ENCODE measurements around the gene CEP250.

Gene CEP250

DNA sequence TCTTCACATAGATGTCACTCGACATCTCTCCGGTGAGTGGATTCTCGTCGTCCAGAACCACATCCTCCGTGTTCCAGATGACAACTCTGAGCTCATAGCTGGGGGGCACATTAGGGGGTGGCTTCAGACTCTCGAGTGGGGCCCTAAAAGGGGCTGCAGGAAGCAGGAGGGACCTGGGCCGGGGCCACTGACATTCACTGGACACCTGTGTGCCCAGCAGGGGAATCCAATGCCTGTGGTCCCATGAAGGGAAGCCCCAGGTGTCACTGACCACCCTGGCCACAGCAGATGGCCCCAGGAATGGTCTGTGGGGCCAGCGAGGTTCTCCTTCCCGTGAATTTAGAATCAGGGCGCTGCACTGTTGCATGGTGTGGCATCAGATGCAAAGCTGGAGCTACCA lies 105.1 kb downstream of the CEP250 start:
- in situ Hi-C loops (cut with MboI; ENCODE audit: low sequenced_read_pairs) = no loop called here

DNA sequence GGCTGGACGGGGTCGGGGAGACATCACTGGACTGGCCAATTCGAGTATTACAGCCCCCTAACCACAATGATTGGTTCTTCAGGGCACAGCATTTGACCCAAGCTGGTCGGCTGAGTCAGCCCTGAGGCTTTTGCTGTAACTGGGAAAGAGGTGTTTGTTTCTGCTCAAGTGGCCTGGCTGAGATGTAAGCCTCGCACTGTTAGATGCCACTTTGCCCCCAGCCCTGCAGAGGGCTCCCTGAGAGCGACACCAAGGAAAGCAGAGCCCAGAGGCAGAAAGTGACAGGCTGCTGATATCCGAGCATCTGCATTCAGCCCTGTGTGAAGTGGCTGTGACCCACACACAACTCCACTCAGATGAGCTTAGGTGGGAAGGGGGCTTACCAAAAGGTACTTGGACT lies 105.9 kb downstream of the CEP250 start:
- in situ Hi-C loops (cut with MboI; ENCODE audit: low sequenced_read_pairs) = no loop called here

DNA sequence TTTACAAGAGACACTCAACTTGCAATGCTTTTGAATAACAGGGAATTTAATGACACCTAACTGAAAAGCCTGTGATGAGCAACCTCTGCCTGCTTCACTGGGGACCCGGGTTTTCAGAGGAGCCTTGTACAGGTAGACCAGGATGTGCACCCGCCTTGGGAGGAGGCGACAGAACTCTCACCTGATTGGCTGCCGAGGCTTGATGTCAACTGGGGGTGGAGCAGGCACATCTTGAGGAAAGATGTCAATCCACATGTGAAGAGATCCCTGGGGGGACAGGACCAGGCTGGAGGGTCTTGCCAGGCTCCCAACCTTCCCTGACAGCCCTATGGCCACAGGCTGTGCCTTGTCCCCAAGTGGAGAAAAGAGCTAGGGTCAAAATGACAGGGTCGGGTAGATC lies 106.3 kb downstream of the CEP250 start:
- in situ Hi-C loops (cut with MboI; ENCODE audit: low sequenced_read_pairs) = no loop called here

DNA sequence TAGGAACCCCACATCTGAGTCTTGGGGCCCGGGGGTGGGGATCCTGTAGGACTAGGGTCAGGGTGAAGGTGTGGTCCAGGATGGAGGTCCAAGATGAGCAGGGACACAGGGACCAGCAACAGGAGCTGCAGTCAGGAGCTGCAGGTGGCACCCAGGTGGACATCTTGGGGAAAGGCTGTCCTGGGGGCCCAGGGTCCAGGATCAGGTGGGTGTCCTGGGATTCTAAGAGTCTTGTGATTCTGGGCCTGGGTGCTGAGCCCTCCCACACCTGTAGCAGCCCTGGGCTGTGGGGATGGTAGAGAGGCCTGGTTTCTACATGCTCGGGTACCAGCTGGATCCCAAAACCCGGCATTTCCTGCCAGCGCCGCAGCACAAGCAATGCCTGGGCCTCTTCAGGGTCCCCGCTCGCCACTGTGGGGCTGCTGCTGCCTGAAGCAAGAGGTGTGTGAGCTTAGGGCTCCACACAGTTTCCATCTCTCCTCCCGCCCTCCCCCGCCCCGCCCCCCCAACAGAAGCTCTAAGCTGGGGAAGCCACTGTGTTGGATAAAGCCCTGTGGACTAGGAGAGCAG lies 107.2 kb downstream of the CEP250 start:
- in situ Hi-C loops (cut with MboI; ENCODE audit: low sequenced_read_pairs) = no loop called here

DNA sequence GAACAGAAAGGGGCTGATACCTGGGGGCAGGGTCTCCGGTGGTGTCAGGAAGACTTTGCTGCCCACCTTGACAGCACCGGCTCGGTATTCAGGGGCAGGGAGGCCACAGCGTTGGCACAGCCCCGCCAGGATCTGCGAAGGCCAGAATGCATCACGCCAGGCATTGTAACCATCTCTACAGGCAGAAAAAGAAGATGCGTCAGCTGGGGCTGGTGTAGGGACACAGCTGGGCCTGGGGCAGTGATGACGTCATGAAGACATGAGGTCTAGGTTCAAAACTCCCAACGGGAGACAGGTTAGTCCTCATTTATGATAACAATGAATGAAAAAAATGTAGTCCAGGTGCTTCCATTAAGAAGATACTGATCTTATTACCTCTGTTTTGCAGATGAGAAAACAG lies 108.4 kb downstream of the CEP250 start:
- in situ Hi-C loops (cut with MboI; ENCODE audit: low sequenced_read_pairs) = no loop called here

DNA sequence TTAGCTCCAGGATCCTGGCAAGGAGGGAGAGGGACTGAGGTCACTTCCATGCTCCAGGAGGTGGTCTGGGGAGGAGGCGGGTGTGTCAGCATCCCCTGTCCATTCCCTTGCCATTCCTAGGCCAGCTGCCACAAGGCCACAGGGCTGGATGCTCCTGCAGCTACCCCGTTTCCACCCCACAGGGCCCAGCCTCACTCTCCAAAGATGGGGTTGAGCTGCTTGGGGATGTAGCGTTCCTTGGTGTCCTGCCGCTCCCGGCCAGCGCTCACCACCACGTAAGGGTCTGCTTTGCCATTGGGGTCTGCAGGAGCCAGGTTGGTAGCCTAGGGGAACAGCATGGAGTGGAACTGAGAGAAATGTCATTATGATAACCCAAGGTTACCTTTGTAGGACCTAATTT lies 109.5 kb downstream of the CEP250 start:
- in situ Hi-C loops (cut with MboI; ENCODE audit: low sequenced_read_pairs) = no loop called here

DNA sequence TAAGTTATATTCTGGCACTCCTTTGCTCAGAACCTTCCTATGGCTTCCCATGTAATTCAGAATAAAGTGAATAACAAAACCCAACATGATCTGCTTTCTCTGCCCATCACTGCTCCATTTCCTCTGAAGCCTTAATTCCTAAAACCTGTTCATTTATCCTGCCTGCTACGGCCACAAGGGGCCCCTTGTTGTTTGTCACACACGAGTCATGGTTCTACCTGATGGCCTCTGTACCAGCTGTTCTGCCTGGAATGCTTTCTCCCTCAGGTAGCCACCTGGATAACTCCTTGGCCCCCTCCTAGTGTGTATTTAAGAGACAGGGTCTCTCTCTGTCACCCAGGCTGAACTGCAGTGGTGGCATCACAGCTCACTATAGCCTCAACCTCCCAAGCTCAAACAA lies 113.2 kb downstream of the CEP250 start:
- in situ Hi-C loops (cut with MboI; ENCODE audit: low sequenced_read_pairs) = no loop called here

Data from HL-60/S4 treated with phorbol 12-myristate 13-acetate at 8.2 ng/mL for 4 days and 3 days (cell line).